SH-SY5Y (cell line): Measurements from ENCODE around the gene CCDC92B.

Source experiments
- GATA2 ChIP-seq: IDR thresholded peaks from 2 replicates; pipeline ENCODE4 v1.6.1; 2011; ENCODE audit warnings: mild to moderate bottlenecking, low read depth, low read length
- GATA3 ChIP-seq: IDR thresholded peaks from 2 replicates; pipeline ENCODE4 v1.6.1; 2011; ENCODE audit warnings: low read depth, mild to moderate bottlenecking, low read length, moderate library complexity

DNA sequence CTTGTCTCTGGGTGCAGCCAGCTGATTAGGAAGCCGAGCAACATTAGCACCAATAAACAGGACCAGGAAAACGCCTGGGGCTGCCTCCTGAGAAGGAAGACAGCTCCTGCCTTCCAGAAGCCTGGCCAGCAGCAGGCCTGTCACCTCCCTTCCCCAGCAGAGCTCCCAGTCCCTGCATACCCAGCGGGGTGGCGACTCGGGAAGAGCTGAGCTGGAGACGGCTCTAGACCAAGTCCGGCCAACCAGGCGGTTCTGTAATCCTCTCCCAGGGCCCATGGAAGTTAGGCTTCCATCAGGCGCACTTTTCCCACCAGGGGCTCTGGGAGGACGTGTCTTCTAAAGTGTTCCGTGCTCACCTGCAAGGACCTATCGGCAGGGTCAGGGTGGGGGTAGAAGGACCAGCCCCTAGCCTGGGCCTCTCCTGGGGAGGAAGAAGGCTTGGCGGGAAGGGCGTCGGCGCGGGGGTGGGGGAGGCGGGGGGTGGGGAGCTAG, 25.9 kb downstream of the CCDC92B start:
- no peak for TF ChIP-seq GATA2
- no peak for TF ChIP-seq GATA3
